GM21447 (cell line): Measurements from ENCODE around the gene ALB.

Source experiments
- ATAC-seq: cut with Tn5 transposase; IDR thresholded peaks from one replicate; pipeline ENCODE4 v1.9.1; 2021; ENCODE audit not compliant: unreplicated experiment

ALB gene

DNA sequence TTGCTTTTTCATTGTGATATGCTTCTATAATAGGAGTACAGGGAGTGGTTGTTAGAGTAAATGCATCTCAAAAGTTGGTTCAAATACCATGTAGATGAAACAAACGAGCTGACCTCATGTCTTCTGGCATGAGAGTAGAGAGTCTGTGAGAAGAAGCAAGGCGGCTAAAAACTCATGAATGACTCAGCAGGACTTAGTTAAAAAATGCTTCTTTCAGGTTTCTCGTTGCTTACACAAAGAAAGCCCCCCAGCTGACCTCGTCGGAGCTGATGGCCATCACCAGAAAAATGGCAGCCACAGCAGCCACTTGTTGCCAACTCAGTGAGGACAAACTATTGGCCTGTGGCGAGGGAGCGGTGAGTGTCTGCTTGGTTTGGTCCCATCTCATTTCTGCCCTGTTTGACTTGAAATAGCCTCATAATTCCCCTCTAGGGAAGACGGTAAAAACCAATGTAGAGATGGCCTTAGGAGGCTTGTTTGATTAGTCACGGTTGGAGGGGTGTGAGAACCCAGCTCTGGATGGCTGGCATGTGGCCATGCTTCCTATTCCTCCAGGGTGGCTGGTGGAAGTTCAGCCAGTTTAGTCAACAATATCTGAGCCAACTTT is 46.4 kb downstream of the ALB start:
- ATAC-seq = no peak

- no peak for ATAC-seq
Measured at GRCh38 chr4:73451404-73451803, 47.3 kb downstream of the ALB start.

DNA sequence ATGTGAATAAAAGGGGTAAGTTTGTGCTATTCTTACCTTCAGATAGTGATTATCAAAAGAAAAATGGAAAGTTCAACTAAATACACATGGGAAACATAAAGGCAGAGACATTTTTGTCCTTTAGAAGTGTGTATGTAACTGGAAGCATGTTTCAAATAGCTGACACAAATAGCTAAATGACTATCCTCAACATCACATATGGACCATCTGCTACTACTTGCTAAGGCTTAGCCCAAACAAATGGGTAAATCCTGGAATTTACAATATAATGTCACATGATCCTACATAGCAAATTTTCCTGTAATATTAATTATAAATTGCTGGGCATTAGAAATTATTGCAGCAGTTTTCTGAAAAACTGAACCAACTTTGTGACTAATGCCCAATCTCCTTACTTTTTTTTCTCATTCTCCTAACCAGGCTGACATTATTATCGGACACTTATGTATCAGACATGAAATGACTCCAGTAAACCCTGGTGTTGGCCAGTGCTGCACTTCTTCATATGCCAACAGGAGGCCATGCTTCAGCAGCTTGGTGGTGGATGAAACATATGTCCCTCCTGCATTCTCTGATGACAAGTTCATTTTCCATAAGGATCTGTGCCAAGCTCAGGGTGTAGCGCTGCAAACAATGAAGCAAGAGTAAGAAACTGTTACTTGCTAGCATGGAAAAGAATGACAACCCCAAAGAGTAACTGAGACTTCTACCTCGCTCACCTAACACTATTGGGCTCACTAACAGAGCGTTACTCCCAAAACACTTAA is 48.1 kb downstream of the ALB start:
- ATAC-seq = no peak

GRCh38 chr4:73452953-73453700 is 49.0 kb downstream of the ALB start:
- no peak for ATAC-seq

DNA sequence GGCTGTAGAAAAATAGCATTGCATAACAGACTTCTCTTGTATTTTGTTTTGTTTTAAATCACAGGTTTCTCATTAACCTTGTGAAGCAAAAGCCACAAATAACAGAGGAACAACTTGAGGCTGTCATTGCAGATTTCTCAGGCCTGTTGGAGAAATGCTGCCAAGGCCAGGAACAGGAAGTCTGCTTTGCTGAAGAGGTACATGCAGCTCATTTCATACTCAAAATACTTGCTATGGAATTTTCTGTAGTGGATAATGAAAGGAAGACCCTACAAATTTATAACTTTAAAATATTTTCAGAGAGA is 49.6 kb downstream of the ALB start:
- no peak for ATAC-seq

DNA sequence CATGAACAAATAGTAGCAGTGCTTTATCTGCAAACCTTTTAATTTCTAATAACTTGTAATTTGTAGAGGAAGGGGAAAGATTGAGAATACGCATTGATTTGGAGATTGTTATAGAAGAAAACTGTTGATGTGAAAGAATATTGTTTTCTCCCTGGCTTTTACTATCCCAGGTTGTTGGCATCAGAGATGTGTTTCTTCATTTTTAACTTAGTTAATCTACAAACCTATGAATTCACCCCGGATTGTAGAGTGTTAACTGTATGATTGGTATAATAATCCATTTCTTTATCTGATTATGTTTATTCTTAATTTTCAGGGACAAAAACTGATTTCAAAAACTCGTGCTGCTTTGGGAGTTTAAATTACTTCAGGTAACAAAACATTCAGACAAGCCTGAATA is 50.8 kb downstream of the ALB start:
- no peak for ATAC-seq

- no peak for ATAC-seq
Measured at GRCh38 chr4:73456177-73457022, 52.3 kb downstream of the ALB start.

DNA sequence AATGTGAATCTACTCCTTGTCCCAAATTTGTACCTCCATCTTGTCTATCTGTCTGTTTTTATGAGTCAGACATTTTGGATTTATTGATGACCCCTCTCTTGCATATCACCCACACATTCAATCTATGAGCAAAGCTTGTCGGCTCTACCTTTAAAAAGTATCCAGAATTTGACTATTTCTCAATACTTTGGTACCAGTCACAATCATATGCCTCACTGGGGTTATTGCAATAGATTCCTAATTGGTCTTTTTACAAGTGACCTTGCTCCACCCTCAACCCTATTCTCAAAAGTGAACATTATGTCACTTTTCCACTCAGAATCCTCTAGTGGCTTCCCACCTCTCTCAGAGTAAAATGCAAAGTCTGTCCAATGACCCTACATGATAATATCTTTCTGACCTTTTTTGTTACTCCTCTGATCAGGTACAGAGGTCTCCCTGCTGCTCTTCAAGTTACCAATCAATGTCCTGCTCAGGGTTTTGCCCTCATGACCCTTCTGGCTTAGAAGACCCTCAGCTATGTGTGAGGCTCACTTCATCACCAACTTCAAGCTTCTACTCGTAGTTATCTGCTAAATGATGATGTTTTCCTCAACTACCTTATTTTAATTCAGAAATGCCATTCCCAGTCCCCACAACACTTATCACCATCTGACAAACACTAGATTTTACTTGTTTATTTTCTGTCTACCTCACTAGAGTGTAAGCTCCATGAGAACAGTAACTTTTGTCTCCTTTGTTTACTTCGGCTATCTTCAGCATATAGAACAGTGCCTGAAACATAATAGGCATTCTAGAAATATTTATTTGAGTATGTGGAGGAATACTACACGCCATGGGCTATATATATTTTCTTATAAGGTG is 54.3 kb downstream of the ALB start:
- no peak for ATAC-seq

- ATAC-seq = no peak
Measured at GRCh38 chr4:73459048-73459421, 54.9 kb downstream of the ALB start.

DNA sequence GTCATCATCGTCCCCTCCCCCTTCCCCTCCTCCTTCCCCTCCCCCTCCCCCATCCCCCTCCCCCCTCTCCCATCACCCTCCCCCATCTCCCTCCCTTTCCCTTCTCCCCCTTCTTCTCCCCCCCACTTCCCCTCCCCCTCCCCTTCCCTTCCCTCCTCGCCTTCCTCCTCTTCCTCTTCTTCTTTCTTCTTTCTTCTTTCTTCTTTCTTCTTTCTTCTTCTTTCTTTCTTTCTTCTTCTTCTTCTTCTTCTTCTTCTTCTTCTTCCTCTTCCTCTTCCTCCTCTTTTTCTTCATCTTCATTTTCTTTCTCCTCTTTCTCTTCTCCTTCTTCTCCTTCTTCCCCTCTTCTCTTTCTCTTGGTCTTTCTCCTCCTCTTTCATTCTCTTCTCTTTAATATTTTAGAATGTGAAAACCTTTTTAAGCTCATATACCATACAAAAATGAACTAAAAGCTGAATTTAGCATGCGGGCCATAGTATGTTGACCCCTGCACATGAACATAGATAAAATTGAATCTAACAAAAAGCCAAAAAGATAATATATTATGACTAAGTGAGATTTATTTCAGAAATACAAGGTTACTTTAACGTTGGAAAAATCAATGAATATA is 56.9 kb downstream of the ALB start:
- ATAC-seq = no peak

- ATAC-seq = no peak
Measured at GRCh38 chr4:73468170-73468569, 64.1 kb downstream of the ALB start.

DNA sequence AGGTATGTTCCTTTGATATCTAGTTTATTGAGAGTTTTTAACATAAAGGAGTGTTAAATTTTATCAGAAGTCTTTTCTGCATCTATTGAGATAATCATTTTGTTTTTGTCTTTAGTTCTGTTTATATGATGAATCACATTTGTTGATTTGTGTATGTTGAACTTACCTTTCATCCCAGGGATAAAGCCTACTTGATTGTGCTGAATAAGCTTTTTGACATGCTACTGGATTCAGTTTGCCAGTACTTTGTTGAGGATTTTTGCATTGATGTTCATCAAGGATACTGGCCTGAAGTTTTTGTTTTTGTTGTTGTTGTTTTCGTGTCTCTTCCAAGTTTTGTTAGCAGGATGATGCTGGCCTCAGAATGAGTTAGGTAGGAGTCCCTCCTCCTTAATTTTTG is 66.6 kb downstream of the ALB start:
- no peak for ATAC-seq
